WERI-Rb-1 (cell line): ENCODE data around the gene KCNH5.

Experiments used
- DNase-seq: peaks from one replicate; pipeline ENCODE4 v3.0.0-alpha.2; 2020
- H3K27ac ChIP-seq: fragments of 250-450 bp; sonication (Bioruptor Pico); 2 replicates; pipeline ENCODE4 v1.5.1; 2020; ENCODE audit warnings: mild to moderate bottlenecking, moderate library complexity
- H3K27me3 ChIP-seq: fragments of 250-450 bp; sonication (Bioruptor Pico); 2 replicates; pipeline ENCODE4 v1.5.1; 2021; ENCODE audit warnings: mild to moderate bottlenecking, low read depth, moderate library complexity; ENCODE audit not compliant: insufficient read depth, severe bottlenecking
- H3K36me3 ChIP-seq: fragments of 250-450 bp; sonication (Bioruptor Pico); 2 replicates; pipeline ENCODE4 v1.5.1; 2020; ENCODE audit warnings: mild to moderate bottlenecking, moderate library complexity
- H3K4me3 ChIP-seq: 2 replicates; pipeline ENCODE4 v1.5.1; 2011; ENCODE audit warnings: low read depth, mild to moderate bottlenecking, control low read depth, low read length
- H3K9me3 ChIP-seq: fragments of 250-450 bp; sonication (Bioruptor Pico); 2 replicates; pipeline ENCODE4 v1.5.1; 2021; ENCODE audit warnings: mild to moderate bottlenecking, moderate library complexity; ENCODE audit not compliant: severe bottlenecking
- TF ChIP-seq, protein P1 (sequence below): IDR thresholded peaks from 2 replicates; pipeline ENCODE4 v1.5.1; 2011; ENCODE audit warnings: low read depth, mild to moderate bottlenecking, control low read depth, inconsistent platforms, low read length

KCNH5 gene

DNA sequence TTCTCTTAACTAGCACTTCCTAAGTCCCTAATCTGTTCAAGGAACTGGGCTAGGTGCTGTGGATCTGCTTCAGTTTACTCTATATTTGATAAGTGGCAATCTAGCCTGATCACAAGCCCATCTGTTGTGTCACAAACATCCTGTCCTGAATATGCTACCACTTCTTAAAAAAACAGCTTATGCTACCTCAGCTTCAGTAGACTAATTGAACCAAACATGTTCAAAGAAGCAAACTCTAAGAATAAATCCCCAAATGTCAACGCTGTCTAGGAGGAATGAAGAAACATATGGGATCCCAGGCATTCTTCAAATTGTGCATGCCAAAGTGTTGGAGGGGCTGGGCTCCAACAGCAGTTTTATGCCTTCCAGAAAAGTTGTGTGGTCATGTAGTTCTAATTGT is 10.4 kb upstream of the KCNH5 start:
- Histone ChIP-seq H3K4me3 (no peak overlapping the region), H3K27ac (no peak overlapping the region), H3K36me3 (no peaks in the 10 kb centered on the region), H3K27me3 (no peaks in the 10 kb centered on the region), H3K9me3 (no peaks in the 10 kb centered on the region)
- DNase-seq: no peak
- TF ChIP-seq, protein P1, sequence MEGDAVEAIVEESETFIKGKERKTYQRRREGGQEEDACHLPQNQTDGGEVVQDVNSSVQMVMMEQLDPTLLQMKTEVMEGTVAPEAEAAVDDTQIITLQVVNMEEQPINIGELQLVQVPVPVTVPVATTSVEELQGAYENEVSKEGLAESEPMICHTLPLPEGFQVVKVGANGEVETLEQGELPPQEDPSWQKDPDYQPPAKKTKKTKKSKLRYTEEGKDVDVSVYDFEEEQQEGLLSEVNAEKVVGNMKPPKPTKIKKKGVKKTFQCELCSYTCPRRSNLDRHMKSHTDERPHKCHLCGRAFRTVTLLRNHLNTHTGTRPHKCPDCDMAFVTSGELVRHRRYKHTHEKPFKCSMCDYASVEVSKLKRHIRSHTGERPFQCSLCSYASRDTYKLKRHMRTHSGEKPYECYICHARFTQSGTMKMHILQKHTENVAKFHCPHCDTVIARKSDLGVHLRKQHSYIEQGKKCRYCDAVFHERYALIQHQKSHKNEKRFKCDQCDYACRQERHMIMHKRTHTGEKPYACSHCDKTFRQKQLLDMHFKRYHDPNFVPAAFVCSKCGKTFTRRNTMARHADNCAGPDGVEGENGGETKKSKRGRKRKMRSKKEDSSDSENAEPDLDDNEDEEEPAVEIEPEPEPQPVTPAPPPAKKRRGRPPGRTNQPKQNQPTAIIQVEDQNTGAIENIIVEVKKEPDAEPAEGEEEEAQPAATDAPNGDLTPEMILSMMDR: no peak

GRCh38 chr14:63051992-63052391 is 6.7 kb upstream of the KCNH5 start:
- H3K4me3 ChIP-seq: no peak overlapping the region
- DNase-seq: no peak
- no peaks in the 10 kb centered on the region for H3K27me3 ChIP-seq
- TF ChIP-seq, protein P1: no peak
- no peaks in the 10 kb centered on the region for H3K36me3 ChIP-seq
- H3K9me3 ChIP-seq: no peaks in the 10 kb centered on the region
- no peak overlapping the region for H3K27ac ChIP-seq

DNA sequence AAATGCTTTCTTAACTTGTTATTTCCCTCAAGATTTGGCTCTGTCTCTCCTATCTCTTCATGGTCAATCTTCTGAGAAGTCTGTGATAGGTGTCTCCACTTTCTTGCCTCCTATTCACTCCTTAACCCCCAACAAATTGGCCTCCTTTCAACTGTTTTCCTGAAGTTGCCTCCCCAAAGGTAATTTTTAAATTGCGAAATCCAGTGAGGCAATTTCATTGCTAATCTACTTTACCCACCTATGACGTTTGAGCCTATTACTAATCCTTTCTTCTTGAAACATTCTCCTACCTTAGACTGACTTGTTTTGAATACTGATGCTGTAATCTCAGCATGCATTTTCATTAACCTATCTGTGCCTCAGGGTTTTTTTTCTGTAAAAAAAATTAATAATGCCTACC is 6.0 kb upstream of the KCNH5 start:
- Histone ChIP-seq H3K27ac (no peak overlapping the region), H3K27me3 (peaks cover 4% of the 10 kb centered on the region), H3K4me3 (no peak overlapping the region), H3K9me3 (no peaks in the 10 kb centered on the region), H3K36me3 (no peaks in the 10 kb centered on the region)
- TF ChIP-seq, protein P1: no peak
- DNase-seq: no peak

DNA sequence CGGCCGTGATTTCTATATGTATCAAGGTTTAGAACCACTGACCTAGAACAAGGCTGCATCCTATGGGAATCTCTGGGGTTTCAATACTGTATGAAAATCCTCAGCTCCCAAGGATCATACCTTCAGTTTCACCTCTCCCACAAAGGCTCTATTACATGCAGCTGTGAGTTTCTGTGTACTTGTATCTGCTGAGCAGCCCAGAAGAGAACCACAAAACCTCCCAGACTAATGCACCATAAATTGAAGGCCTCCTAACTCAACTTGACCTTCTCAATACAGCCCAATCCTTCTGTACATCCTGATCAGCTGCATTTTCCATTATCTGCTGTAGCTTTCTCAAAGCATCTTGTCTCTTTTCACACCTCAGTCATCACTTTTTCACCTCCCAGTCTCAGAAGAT is 5.4 kb upstream of the KCNH5 start:
- no peaks in the 10 kb centered on the region for H3K36me3 ChIP-seq
- no peak for DNase-seq
- H3K4me3 ChIP-seq: no peak overlapping the region
- no peaks in the 10 kb centered on the region for H3K9me3 ChIP-seq
- H3K27ac ChIP-seq: no peak overlapping the region
- peaks cover 7% of the 10 kb centered on the region for H3K27me3 ChIP-seq
- TF ChIP-seq, protein P1: no peak

DNA sequence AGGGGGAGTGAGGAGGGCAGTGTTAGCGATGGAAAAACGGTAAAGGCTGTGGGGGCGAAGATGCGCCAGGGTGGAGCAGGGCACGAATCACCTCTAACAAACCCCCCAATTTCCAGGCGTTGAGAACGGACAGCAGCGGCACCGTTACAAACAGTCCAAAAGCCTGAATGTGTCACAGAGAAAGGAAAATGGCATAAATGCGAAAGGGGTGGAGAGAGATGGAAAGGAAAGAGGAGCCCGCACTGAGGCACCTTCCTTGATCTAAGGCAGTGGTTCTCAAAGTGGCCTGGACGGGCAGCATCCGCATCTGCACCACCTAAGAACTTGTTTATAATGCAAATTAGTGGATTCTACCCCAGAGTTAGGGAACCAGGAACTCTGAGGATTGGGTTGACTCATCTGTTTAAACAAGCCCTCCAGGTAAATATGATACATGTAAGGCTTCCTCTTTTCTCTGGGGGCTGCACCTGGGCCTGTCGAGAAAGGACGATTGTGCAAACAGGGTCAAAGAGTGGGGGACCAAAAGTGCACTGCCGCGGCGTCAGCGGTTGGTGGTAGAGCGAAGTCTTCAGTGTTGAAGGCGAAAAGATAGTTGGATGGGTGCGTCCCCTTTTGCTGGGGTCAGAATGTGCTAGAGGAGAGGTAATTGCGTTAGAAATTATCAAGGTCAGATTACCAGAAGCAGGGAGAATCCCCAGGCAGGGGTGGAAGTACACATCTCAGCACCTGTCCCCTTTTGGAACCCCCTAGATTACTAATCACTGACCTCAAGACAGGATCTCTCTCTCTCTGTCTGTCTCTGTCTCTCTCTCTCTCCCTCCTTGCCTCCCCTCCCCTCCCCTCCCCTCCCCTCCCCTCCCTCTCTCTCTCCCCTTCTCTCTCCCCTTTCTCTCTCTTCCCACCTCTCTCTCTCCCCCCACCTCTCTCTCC is 1.3 kb upstream of the KCNH5 start:
- H3K27ac ChIP-seq: no peak overlapping the region
- TF ChIP-seq, protein P1: no peak
- H3K9me3 ChIP-seq: no peaks in the 10 kb centered on the region
- no peak for DNase-seq
- H3K4me3 ChIP-seq: peak overlapping the region; percentile 85
- no peaks in the 10 kb centered on the region for H3K36me3 ChIP-seq
- H3K27me3 ChIP-seq: peaks cover 15% of the 10 kb centered on the region
